Stimulated activated CD4-positive, alpha-beta T cell treated with anti-CD3 and anti-CD28 coated beads, Interleukin-1b, Interleukin-23, amount 100 ng/mL, for 24 hours (primary cell): ENCODE data around the gene KLK8.
"Not testable (repeated sequence)": the region's sequence is repeated elsewhere in the genome, so short reads cannot be mapped to it uniquely, and the experiment has no call there.

Experiments
- DNase-seq, 4 experiments: peaks; one replicate each; pipeline ENCODE4 v3.0.0-alpha.2; 2020; ENCODE audit warnings: low read depth in 4 of 4, low spot score in 1 of 4

KLK8 gene

DNA sequence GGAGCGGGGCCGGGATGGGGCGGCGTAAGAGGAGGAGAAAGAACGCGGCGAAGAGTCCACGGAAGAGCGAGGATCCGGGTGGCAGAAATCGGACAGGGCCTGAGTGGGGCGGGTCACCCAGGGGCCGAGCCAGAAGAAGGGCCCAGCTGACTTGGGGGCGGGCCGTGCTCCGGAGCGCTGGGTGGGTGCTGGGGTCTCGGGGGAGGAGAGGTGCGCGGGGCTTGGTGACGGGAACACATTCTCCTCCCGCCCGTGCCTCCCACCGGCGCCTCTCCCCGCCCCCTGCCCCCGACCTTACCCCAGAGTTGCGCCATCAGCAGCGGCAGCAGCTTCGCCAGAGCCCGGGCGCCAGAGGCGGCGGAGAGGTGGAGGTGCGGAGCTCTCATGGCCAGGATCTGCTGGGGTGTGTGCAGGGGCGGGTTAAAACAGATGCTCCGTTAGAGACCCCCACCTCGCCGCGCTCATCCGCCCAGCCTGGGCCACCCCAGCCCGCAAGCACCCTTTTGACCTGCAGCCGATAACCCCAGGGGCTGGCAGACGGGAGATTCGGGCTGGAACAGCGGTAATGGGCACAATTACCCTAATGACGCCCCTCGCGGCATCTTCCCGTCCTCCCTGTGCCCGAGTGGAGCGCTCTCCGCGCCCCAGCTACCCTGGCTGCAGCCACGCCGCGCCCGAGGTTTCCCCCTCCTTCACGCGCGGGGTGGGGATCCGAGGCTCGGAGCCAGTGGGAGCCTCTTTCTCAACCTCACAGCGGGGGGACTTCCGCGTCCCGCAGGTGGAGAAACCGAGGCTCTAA lies 17.5 kb upstream of the KLK8 start:
- DNase-seq, result no peak

DNA sequence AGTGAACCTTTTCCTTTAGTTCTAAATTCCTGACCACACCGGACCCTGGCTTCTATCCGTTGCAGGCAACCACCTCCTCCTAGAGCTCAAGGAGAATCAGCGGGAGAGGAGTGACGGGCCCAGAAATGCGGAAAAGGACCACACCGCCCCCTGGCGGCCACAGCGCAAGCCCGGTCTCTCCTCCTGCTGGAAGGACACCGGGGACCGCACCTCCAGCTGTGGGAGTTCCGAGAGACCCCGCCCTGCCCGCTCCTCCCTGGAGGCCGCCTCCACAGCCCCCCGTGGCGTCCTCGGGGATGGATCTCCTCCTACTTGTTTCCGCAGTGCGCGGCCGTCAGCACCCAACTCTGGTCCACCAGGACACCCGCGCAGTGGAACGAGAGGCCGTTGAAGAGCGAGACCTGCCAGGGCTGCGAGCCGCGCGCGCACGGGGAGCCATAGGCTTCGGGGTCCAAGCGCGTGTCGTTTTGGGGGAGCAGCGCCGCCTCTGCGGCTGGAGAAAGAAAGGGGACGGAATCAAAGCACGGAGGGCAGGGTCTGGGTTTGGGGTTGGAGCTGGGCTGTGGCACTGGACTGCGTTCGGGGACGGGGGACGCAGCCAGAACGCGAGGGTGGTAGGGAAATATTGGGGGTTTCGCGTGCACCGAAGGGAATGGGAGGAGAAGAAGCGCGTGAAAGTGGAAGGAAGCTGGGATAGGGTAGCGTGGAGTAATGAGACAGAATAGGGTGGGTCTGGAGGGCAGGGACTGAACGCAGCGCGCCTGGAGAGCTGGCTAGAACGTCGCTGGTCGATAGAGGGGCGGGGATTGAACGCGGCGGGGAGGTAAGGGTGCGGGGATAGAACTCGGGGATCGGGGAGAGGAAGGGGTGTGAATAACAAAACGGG lies 15.6 kb upstream of the KLK8 start:
- peak in 3 of 4 experiments; percentile 32 to 58 (median 49) for DNase-seq

DNA sequence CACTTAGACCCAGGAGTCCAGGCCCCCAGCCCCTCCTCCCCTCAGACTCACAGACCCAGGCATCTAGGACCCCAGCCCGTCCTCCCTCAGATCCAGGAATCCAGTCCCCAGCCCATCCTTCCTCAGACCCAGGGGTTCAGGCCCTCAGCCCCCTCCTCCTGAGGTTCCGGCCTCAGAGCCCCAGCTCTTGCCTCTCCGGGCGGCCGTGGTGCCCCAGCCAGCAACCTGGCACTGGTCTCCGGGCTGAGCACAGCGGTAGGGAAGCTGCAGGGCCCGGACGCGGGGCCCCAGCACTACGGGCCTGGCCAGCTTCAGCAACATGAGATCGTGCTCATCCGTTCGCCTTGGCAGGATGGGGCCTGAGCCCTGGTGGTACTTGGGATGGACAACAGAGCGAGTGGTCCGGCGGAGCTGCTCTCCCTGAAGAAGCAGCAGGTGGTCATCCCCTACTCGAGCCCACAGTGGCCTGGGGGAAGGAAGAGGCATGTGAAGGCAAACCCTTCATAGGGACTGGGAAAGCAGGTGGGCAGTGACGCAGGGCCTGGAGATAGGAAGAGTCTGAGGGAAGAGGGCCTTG lies 14.4 kb upstream of the KLK8 start:
- no peak for DNase-seq

DNA sequence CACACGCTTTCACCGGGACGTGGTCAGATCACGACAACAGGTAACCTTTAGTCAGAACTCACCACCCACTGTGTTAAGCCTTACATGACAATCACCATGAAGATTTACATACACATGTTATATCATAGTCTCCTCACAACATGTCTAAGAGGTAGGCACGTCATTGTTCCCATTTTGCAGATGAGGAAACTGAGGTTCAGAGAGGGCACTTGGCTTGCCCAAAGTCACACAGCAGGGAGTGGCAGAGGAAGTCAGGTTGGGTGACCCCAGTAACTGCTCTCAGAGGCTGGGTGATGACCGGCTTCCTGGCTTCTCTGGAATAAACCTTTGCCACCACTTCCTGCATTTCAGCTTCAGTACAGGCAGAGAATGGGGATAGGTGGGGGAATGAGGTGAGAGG lies 12.8 kb upstream of the KLK8 start:
- DNase-seq, result no peak

DNA sequence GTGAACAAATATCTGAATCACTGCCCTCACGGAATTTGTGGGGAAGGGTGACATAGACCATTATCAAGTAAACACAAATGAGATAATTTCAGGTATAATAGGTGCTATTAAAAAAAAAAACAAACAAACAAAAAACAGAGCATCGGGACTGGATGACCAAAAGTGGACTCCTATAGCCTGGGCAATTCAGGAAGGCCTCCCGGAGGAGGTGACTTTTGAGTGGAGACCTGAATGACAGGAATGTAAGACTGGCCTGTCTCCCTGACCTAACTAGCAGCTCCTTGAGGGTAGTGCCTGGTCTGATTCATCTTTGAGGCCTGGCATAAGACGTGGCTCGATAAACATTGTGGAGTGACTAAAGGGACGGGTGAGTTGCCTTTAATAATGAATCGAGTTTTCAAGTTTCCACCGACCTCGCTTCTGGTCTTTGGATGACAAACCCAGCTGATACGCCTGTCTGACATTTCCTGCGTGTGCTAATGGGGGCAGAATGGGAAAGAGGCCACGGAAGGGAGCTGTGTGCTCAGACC lies 11.3 kb upstream of the KLK8 start:
- no peak for DNase-seq

DNA sequence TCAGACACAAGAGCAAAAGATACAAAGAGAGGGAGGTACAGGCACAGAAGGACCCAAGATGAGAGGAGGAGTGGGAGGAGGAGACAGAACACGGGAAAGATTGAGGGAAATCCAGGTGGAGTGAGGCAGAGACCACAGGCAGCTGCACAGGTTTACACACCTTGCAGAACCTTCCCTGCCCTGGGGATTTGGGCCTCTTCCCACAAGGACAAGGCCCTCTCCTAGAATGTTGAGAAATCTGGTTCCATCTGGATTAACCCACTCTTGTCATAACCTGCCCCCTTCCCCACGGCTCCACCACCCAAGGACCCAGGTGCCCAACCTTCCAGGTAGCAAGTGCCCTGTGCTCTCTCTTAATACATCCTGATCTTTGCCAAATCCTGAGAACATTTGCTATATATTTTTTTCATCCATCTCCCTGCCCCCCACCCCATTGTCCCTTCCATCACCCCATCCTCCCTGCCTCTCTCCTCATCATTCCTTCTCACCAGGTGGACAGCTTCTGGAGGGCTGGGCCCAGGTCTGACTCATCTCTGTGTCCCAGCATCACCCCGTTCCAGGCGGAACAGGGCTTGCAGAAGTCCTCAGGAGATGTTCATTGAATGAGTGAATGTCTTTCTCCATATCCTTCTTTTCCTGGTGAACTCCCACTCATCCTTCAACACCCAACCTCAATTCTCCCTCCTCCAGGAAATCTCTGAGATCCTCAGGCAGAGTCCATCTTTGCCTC lies 8.8 kb upstream of the KLK8 start:
- DNase-seq, result no peak

DNA sequence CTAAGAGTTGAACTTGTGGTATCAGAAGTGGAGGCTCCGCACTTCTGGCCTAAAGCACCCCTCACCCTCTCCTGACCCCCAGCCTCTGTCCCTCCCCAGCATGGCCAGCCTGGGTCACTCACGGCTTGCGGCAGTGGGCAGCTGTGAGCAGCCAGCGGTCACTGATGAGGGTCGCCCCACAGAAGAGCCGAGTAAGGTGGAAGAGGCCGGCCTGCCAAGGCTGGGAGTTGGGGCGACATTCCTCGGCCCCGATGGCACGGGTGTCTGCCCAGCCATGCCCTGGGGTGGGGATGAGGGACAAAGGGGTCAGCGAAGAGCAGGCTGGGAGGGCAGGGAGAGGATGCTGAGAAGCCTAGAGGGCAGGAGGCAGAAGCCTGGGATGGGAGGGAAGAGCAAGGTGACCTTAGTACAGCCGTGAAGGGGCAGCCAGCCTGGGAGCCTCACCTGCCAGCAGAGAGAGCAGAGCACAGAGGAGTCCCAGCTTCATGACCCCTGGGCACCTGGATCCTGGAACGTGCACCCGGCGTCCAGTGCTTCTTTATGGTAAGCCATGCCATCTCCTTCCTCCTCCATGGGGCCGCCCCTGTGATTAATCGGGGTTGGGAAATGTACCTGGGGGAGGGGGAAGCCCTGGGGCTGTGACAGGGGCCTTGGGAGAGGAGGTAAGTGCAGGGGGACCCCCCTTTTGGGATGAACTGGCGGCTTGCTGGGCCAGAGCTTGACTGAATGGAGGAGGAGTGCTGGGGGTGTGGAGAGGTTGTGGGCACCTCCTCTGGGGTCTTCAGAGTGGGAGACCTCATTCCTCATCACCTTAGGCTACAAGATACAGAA lies 7.9 kb upstream of the KLK8 start:
- DNase-seq, result no peak

DNA sequence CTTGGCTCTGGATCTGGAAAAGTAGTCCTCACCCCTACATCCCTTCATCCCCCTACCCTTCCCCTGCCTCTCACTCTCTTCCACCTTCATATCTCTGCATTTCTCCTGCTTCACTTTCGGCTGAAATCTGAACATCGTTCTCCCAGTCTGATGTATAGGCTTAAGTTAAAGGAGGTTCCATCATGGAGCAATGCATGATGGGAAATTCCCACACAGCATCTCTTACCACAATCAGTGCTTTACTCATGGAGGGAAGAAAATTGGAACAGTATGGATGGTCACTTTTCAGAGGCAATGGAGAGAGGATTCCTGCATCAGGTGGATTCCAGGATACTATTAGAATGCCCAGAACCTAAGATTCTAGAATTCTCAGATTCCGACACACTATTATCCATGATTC lies 6.1 kb upstream of the KLK8 start:
- no peak for DNase-seq

DNA sequence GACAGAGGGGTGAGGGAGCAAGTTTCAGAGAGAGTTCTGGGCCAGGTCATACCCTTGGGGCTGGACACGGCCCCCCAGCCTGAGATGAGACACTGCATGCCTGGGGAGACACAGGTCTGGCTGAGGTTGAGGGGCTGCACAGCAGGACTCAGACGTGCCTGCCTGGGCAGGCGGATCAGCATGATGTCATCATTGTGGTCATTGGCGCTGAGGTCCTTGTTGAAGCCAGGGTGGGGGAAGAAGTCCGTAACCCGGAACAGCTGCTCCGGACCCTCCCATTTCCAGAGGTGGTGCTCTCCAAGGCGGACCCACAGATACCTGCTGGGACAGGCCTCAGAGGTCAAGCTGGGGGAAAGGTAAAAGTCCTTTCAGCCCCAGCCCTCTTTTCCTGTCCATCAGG lies 5.0 kb upstream of the KLK8 start:
- DNase-seq, result no peak

DNA sequence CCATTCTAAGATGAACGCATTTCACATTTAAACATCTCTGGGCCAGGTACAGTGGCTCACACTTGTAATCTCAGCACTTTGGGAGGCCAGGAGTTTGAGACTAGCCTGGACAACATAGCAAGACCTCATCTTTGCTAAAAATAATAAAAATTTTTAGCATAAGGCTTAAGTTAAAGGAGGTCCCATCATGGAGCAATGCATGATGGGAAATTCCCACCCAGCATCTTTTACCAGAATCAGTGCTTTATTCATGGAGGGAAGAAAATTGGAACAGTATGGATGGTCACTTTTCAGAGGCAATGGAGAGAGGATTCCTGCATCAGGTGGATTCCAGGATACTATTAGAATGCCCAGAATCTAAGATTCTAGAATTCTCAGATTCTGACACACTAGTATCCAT lies 3.8 kb upstream of the KLK8 start:
- no peak for DNase-seq

DNA sequence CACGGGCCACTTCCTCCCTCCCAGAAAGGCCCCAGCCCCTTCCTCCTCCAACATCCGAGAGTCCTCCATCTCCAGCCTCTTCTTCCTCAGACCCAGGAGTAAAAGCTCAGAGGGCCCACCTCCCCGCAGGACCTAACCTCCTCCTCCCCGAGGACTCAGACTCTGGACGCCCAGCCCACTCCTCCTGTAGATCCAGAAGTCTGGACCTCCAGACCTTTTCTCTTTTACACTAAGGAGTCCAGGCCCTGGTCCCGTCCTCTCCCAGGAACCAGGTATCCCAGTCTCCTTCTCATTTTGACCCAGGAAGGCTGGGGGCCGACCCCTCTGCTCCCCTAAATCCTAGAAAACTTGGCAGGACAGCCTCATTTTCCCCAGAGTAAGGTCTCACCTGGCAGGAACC lies 1.9 kb upstream of the KLK8 start:
- DNase-seq, result no peak

DNA sequence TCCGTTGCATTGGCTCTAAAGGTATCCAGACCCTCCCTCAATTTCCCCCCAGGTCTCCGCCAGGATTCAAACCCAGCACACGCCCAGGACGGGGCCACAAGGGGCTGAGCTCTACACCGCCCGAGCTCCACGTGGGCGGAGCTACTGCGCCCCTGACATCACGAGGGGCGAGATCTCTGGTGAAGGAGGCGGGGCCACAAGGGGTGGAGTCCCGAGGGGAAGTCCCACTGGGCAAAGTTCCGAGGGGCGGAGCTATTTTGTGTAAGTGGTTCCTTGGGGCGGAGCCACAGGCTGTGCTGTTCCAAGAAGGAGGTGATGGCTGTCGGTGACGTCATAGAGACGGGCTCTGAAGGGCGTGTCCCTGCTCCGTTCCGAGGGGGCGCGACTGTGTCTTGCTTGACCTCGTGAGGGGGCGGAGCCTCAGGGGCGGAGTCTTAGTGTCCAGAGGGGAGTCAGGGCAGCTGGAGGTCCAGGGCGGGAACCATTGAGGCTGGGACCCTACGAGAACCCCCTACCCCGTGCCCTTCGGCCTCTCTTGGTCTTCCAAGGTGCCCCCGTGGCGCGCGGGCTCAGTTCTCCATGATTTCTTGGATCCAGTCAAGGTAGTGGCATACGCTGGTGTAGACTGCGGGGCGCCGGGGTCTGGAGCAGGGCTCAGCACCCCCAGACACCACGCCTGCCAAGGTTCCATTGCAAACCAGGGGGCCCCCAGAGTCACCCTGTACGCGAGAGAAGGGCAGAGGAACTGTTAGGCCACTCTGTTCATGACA lies 1.3 kb upstream of the KLK8 start:
- DNase-seq, result no peak

DNA sequence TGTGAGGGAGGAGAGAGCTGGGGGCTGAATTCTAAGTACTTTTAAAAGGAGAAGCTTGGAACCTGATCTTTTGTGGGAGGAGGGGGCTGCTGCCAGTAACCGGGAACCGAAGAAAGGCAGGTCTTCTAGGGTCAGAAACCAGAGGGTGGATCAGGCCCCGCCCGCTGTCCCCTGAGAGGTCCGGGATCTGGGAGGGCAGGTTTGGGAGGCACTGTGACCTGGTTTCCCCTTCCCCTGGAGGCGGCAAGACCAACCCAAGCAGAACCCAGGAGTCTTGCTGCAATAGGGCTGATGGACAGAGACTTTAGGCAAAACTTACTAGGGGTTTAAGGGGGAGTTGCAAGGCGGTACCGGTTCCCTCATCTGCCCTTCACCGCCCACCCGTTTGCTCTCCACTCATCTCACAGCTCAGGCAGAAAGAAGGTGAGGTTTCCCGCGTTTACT lies 707 bp upstream of the KLK8 start:
- no peak for DNase-seq

DNA sequence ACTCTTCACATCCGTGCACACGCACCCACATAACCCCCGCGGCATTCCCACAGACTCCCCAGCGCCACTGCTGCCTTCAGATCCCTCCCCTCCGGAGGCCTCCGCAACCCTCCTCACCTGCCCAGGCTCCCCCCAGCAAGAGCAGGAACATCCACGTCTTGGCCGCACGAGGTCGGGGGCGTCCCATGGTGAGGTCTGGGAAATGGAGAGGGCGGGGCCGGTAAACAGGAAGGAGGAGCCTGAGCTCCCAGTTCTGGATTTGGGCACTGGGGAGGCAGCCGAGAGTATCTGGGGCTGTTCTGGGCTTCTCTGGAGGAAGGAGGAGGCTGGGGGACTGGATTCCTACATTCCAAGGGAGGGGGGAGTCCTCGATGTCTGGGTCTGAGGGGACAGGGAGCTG lies 423 bp downstream of the KLK8 start:
- no peak for DNase-seq

DNA sequence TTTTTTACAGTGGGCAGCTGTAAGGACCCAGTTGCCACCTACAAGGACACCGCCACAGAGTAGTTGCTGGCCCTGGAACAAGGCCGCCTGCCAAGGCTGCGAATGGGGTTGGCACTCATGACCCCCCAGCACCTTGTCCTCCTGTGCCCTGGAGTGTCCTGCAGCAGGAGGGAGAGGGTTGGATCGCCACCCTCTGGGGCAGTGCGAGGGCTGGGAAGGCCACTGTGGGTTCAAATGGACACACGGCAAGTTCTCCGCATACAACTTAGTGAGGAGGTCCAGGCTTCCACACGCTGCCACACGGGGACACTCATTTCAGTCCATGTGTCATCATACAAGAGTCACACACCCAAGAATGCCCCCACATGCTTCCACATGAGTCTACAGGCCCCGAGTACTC lies 978 bp downstream of the KLK8 start:
- DNase-seq, result no peak

DNA sequence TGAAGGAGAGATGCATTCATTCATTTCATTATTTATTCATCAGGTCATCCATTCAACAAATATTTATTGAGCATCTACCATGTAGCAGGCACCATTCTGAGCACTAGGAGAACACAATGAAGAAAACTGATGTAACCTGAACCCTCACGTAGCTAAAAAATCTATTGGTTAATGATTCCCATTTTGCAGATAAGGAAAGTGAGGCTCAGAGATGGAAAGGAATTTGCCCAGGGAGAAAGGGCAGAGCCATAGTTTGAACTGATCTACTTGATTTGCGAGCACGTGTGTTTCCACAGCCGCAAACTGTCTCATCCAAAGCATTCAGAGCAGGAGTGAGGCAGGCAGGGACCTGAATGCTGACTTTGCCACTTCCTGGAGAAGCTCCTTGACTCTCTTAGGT lies 2.7 kb downstream of the KLK8 start:
- no peak for DNase-seq

DNA sequence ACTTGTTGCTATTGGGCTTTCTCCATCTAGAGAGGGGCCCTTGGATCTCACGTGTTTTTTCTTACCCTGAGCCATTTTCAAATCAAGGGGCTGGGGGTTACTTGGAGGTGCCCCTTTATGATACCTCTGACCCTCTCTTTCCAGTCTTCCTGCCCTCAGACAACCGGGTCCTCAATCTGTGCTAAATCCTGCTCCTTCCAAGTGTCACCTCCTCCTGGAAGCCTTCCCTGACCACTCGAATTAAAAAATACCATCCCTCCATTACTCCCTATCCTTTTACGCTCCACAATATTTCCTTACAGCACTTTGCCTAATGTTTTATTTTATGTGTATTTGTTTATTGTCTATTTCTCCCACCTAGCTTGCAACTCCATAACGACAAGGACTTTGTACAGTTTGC lies 3.3 kb downstream of the KLK8 start:
- DNase-seq, result no peak

DNA sequence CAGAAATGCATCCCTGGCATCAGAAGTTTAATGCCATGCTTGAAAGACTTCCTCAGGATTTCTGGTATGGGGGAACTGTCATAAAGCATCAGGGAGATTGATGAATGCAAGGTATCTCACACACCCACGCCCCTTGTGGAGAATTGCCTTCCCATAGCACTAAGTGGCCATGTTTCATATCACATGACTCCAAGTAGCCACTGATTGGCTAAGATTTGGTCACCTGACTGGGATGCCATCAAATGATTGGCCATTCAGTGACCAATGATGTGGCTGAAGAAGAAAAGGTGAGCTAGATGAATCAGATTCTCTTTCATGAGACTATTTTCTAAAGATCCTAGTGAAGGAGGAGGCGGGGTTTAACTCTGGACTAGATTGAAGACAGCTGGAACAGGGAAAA lies 7.3 kb downstream of the KLK8 start:
- DNase-seq, result no peak

DNA sequence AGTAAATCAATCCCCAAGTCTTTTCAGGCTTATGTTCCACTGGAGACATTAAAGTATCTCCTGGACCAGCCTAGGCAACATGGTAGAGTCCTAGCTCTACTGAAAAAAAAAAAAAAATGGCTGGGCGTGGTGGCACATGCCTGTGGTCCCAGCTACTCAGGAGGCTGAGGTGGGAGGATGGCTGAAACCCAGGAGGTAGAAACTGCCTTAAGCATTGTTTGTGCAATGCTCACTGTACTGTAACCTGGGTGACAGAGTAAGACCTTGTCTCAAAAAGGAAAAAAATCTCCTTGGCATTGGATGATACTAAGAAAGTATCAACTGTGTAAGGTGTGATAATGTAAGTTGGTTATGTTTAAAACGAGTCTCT lies 8.8 kb downstream of the KLK8 start:
- DNase-seq, result no peak

DNA sequence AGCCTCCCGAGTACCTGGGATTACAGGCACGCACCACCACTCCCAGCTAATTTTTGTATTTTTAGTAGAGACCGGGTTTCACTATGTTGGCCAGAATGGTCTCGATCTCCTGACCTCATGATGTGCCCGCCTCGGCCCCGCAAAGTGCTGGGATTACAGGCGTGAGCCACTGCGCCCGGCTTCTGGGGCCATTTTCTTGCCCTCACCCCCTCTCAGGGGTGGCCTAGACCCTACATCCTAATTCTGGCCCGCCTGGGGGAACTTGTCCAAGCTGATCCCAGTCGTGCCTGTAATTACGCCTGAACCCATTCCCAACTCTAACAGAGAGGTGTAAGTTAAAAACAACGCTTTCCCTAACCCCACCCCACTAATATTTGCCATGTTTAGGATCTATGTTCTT lies 17.0 kb downstream of the KLK8 start:
- not testable (repeated sequence) for DNase-seq
